GM12878 (cell line): ENCODE results near the gene PRSS56. TPM values are rescaled to one million over a fixed set of nuclear protein-coding genes. Genes with fewer than 3 reads are reported as not detected.

Experiments
- ATAC-seq: fragments of 200-7000 bp; cut with Tn5 transposase; 3 replicates; pipeline ENCODE4 v1.9.1; 2020; ENCODE audit warnings: mild to moderate bottlenecking, moderate library complexity
- BruUV-seq: library from RNA; stranded (reverse); fragments of 400-500 nt; replicated peaks from 2 replicates; lab custom pipeline; 2021; lab: Mats Ljungman, UMichigan
- CTCF ChIA-PET: fragments of 300-600 bp; sonication (Branson Sonifier 250); formaldehyde crosslinking; extraction: SDS; loops from one replicate; lab custom pipeline; 2021; ENCODE audit warnings: inconsistent platforms; lab: Yijun Ruan, JAX
- POLR2A ChIA-PET: fragments of 350-600 bp; formaldehyde crosslinking; extraction: SDS; loops from one replicate; lab custom pipeline; 2021; ENCODE audit warnings: inconsistent platforms; lab: Charles Lee
- RAD21 ChIA-PET: fragments of 300-600 bp; sonication (Branson Sonifier 250); formaldehyde crosslinking; loops from one replicate; lab custom pipeline; 2023; ENCODE audit warnings: antibody characterized with exemption; ENCODE audit not compliant: unreplicated experiment; lab: Charles Lee
- SMC1A ChIA-PET: fragments of 300-600 bp; sonication (Branson Sonifier 250); formaldehyde crosslinking; loops from one replicate; lab custom pipeline; 2023; ENCODE audit not compliant: unreplicated experiment, uncharacterized antibody; lab: Charles Lee
- DNase-seq: peaks from one replicate; pipeline ENCODE4 v3.0.0-alpha.2; 2011; ENCODE audit warnings: low read depth, low spot score
- FAIRE-seq: peaks from 3 replicates; lab custom pipeline; 2011; peaks lifted over from hg19 to GRCh38; lab: Jason Lieb, UNC
- H2AFZ ChIP-seq: 2 replicates; pipeline ENCODE4 v1.6.0; 2011; ENCODE audit warnings: low read depth, low read length, control low read depth; ENCODE audit not compliant: control insufficient read depth
- H3K27ac ChIP-seq: 2 replicates; pipeline ENCODE4 v1.5.1; 2011; ENCODE audit warnings: control low read depth; ENCODE audit not compliant: control insufficient read depth, insufficient read depth
- H3K27me3 ChIP-seq, 2 experiments: replicated peaks in 1 of 2; 2 replicates each; pipeline versions ENCODE4 v1.6.0 to v1.6.1; 2011; ENCODE audit warnings: low read length in 1 of 2; ENCODE audit not compliant: control insufficient read depth in 2 of 2, insufficient read depth in 2 of 2
- H3K36me3 ChIP-seq, 2 experiments: 2 replicates each; pipeline ENCODE4 v1.5.1; 2011; ENCODE audit warnings: low read length in 1 of 2; ENCODE audit not compliant: control insufficient read depth in 2 of 2, insufficient read depth in 2 of 2
- H3K4me1 ChIP-seq: 2 replicates; pipeline ENCODE4 v1.6.1; 2011; ENCODE audit warnings: mild to moderate bottlenecking, low read length, moderate library complexity, mixed read lengths; ENCODE audit not compliant: control insufficient read depth, insufficient read depth
- H3K4me2 ChIP-seq: 2 replicates; pipeline ENCODE4 v1.6.0; 2011; ENCODE audit warnings: control low read depth; ENCODE audit not compliant: control insufficient read depth, insufficient read depth
- H3K4me3 ChIP-seq: fragments of 200-600 bp; sonication (generic); 2 replicates; pipeline ENCODE4 v1.5.1; 2016
- H3K79me2 ChIP-seq: 2 replicates; pipeline ENCODE4 v1.6.0; 2011; ENCODE audit warnings: low read length; ENCODE audit not compliant: control insufficient read depth, insufficient read depth
- H3K9ac ChIP-seq: 2 replicates; pipeline ENCODE4 v1.8.0; 2011; ENCODE audit warnings: low read length, control low read depth, mixed read lengths; ENCODE audit not compliant: control insufficient read depth, insufficient read depth
- H3K9me3 ChIP-seq: replicated peaks from 3 replicates; pipeline ENCODE4 v1.5.1; 2011; ENCODE audit warnings: mild to moderate bottlenecking, low read length; ENCODE audit not compliant: control insufficient read depth, insufficient read depth
- H4K20me1 ChIP-seq: 2 replicates; pipeline ENCODE4 v1.6.0; 2011; ENCODE audit not compliant: control insufficient read depth, insufficient read depth
- DPF2 ChIP-seq: fragments of 450-650 bp; IDR thresholded peaks from 2 replicates; pipeline ENCODE4 v1.6.1; 2017; ENCODE audit warnings: mild to moderate bottlenecking
- EED ChIP-seq: sonication (generic); IDR thresholded peaks from 2 replicates; pipeline ENCODE4 v1.6.1; 2016; ENCODE audit warnings: antibody characterized with exemption, low read depth
- NKRF ChIP-seq: fragments of 450-650 bp; conservative IDR thresholded peaks from 2 replicates; pipeline ENCODE4 v1.6.1; 2017; ENCODE audit warnings: mild to moderate bottlenecking, moderate library complexity
- NR2C2 ChIP-seq: IDR thresholded peaks from 2 replicates; pipeline ENCODE4 v1.6.1; 2011; ENCODE audit warnings: borderline replicate concordance, low read depth; ENCODE audit not compliant: control insufficient read depth, insufficient read length
- PBX3 ChIP-seq: IDR thresholded peaks from 2 replicates; pipeline ENCODE4 v1.6.1; 2011; ENCODE audit warnings: mild to moderate bottlenecking, low read depth, low read length, moderate library complexity; ENCODE audit not compliant: insufficient replicate concordance
- PKNOX1 ChIP-seq: fragments of 450-650 bp; IDR thresholded peaks from 2 replicates; pipeline ENCODE4 v1.6.1; 2016; ENCODE audit warnings: mild to moderate bottlenecking
- SREBF1 ChIP-seq: IDR thresholded peaks from 2 replicates; pipeline ENCODE4 v1.6.1; 2012; ENCODE audit warnings: mild to moderate bottlenecking, low read length
- USF2 ChIP-seq: IDR thresholded peaks from 2 replicates; pipeline ENCODE4 v1.6.1; 2011; ENCODE audit warnings: low read depth, low read length, improper control_type of control experiment, borderline replicate concordance
- ZNF384 ChIP-seq: IDR thresholded peaks from 2 replicates; pipeline ENCODE4 v1.6.1; 2012; ENCODE audit warnings: low read depth, mild to moderate bottlenecking, low read length, improper control_type of control experiment, borderline replicate concordance
- WGBS: methylation state at CpG from one replicate; pipeline ENCODE4 v1.1.6; 2016; ENCODE audit warnings: low lambda C conversion rate; ENCODE audit not compliant: insufficient replicate concordance, insufficient coverage; ENCODE audit errors: missing lambda C conversion rate; 5-methylcytosine and 5-hydroxymethylcytosine counted together
- in situ Hi-C: fragments of 300-500 bp; cut with MboI; formaldehyde crosslinking; loops from 9 replicates; pipeline ENCODE4 v1.14.3; 2018; ENCODE audit warnings: mixed read lengths
- intact Hi-C: fragments of 100-400 bp; cut with micrococcal nuclease; formaldehyde crosslinking; loops from one replicate; pipeline ENCODE4 v1.14.2; 2022; ENCODE audit not compliant: unreplicated experiment
- polyA plus RNA-seq, 11 experiments: library from polyadenylated mRNA; depleted of rRNA in 4 of 11; unstranded in 6 of 11; stranded (reverse) in 5 of 11; fragments of >200 nt; fragmentation: Nextera tagmentation in 4 of 11; fragmentation: Illumina TruSeq in 1 of 11; extraction: Ambion mirVana in 4 of 11; extraction: Trizol in 1 of 11; gene quantifications; 1 replicate in 1 of 11; 2 replicates in 10 of 11; pipeline versions ENCODE4 v1.2.1 to v1.2.3, GENCODE V29; 2011 to 2016; ENCODE audit warnings: inconsistent platforms in 2 of 11, missing spikeins in 2 of 11, low read depth in 1 of 11
- total RNA-seq, 4 experiments: library from RNA; depleted of rRNA in 3 of 4; stranded (reverse); fragments of >200 nt in 3 of 4; fragmentation: Illumina TruSeq in 1 of 4; extraction: Trizol in 1 of 4; gene quantifications; 2 replicates each; pipeline versions ENCODE4 v1.2.1 to v1.2.3, GENCODE V29; 2013 to 2021

The PRSS56 gene
- total and polyA plus RNA-seq, 10 of the 15 experiments (the other 5 are each of a cell fraction or from before 2014, with no cell fraction given) = not detected

- Histone ChIP-seq H3K27me3 (peaks cover 0 to 3% of the 10 kb centered on the region in 2 experiments; a peak in 1 of 4 replicates), H3K36me3 (no peaks in the 10 kb centered on the region), H4K20me1 (no peaks in the 10 kb centered on the region), H3K79me2 (no peaks in the 10 kb centered on the region), H3K4me2 (no peak overlapping the region), H3K4me3 (no peak overlapping the region), H3K9me3 (no peaks in the 10 kb centered on the region), H3K9ac (no peak overlapping the region), H3K4me1 (no peaks in the 10 kb centered on the region), H2AFZ (no peak overlapping the region), H3K27ac (no peak overlapping the region)
- ATAC-seq (no peak), FAIRE-seq (no peak), DNase-seq (no peak)
- POLR2A ChIA-PET = no interaction called here
- no peak for TF ChIP-seq USF2
- TF ChIP-seq SREBF1 = no peak
- no peak for TF ChIP-seq PKNOX1
- TF ChIP-seq DPF2 = no peak
- no peak for TF ChIP-seq ZNF384
- no peak for TF ChIP-seq NR2C2
- no peak for TF ChIP-seq EED
- TF ChIP-seq NKRF = no peak
- TF ChIP-seq PBX3 = no peak
- 56% methylated on average over 7 of the region's 7 CpGs for WGBS
- intact Hi-C loops = no loop called here
- RAD21 ChIA-PET = no interaction called here
- CTCF ChIA-PET = no interaction called here
- BruUV-seq = no TSS peak
- SMC1A ChIA-PET = no interaction called here
- in situ Hi-C loops = no loop called here
These were observed 43.4 kb upstream of the PRSS56 start for GRCh38 chr2:232476791-232477190.
